ENCODE data around the gene GPR25.

The GPR25 gene

DNA sequence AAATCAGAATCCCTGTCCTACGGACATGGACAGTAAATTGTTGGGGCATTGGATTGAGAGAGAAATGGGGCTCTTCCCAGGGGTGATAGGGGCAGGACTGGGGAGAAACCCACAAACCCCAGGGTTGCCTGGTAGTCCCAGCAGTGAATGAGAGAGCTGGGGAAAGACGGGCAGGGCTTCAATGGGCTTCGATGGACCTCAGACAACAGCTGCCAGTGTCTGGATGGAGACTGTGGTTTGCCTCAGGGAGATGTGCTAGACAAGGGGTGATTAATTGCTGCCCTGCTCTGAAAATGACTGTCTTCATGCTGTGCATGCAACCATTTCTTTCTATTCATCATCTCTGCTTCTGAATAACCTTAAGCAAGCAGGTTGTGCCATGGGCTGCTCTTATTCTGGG, 7.4 kb downstream of the GPR25 start:
- CTCF ChIA-PET = interaction anchor here (0.6 to 2.3 kb wide), 5 partner anchors 10 to 243 kb away, joined by 3 to 10 read pairs (median 3); no protein-coding TSS in a partner anchor
- Histone ChIP-seq H3K27ac (ENCODE audit: extremely low read depth, low read depth, low read length) (no peak overlapping the region), H3K4me1 (ENCODE audit: control insufficient read depth, insufficient read depth, low read length) (no peaks in the 10 kb centered on the region), H3K4me3 (ENCODE audit: low read depth, low read length) (no peak overlapping the region), H3K36me3 (ENCODE audit: control insufficient read depth in 2 of 2, insufficient read depth in 1 of 2, low read length in 2 of 2) (no peaks in the 10 kb centered on the region), H3K9me3 (ENCODE audit: control insufficient read depth, insufficient read depth, low read depth, low read length) (no peaks in the 10 kb centered on the region)
- TF ChIP-seq ZNF654 (tag by site-specific recombination; IDR thresholded peaks at IDR 0.05; ENCODE audit: low read depth) (no peak), ZBTB49 (tag by site-specific recombination; IDR thresholded peaks at IDR 0.05; ENCODE audit: low read depth) (no peak), HIC1 (tag by site-specific recombination; IDR thresholded peaks at IDR 0.05) (no peak), MEIS1 (CRISPR knock-in tag; IDR thresholded peaks at IDR 0.05; ENCODE audit: borderline replicate concordance) (peak; percentile 69; the same call in 1 of the 2 replicates), ZNF596 (tag by site-specific recombination; IDR thresholded peaks at IDR 0.05) (no peak), ZNF221 (tag by site-specific recombination; IDR thresholded peaks at IDR 0.05; ENCODE audit: borderline replicate concordance) (no peak)
- POLR2A ChIA-PET = no interaction called here

DNA sequence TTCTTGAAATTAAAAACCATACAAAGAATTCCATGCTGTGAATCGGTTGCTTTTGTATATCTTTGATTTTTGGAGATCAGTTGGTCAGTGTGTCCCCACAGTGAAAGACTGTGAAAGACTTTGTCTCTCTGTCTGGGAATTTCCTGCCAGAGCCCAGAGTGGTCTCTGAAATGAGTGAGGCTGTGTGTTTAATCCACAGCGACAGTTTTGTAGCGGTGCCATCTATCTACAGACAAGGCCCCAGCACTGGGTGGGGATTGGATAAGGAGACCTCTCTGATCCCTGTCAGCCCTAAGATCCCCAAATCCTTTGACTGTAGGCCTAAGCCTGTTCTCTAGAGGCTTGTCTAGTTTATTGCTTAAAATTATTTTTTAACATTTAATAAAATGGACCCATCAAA, 10.3 kb downstream of the GPR25 start:
- no peak for TF ChIP-seq MEIS1 (CRISPR knock-in tag; IDR thresholded peaks at IDR 0.05; ENCODE audit: borderline replicate concordance)
- no peak for TF ChIP-seq ZNF404 (tag by site-specific recombination; IDR thresholded peaks at IDR 0.05)
- no peak for TF ChIP-seq ZBTB49 (tag by site-specific recombination; IDR thresholded peaks at IDR 0.05; ENCODE audit: low read depth)
- CTCF ChIA-PET = no interaction called here
- Histone ChIP-seq H3K36me3 (ENCODE audit: control insufficient read depth in 2 of 2, insufficient read depth in 1 of 2, low read length in 2 of 2) (no peaks in the 10 kb centered on the region), H3K9me3 (ENCODE audit: control insufficient read depth, insufficient read depth, low read depth, low read length) (no peaks in the 10 kb centered on the region), H3K4me3 (ENCODE audit: low read depth, low read length) (no peak overlapping the region), H3K27ac (ENCODE audit: extremely low read depth, low read depth, low read length) (no peak overlapping the region), H3K4me1 (ENCODE audit: control insufficient read depth, insufficient read depth, low read length) (no peaks in the 10 kb centered on the region)
- POLR2A ChIA-PET = no interaction called here

- ChIA-PET POLR2A (no interaction called here), CTCF (no interaction called here)
- no peaks in the 10 kb centered on the region for H3K9me3 ChIP-seq (ENCODE audit: control insufficient read depth, insufficient read depth, low read depth, low read length)
- H3K27ac ChIP-seq (ENCODE audit: extremely low read depth, low read depth, low read length) = no peak overlapping the region
- H3K4me3 ChIP-seq (ENCODE audit: low read depth, low read length) = no peak overlapping the region
- no peaks in the 10 kb centered on the region for H3K36me3 ChIP-seq (ENCODE audit: control insufficient read depth in 2 of 2, insufficient read depth in 1 of 2, low read length in 2 of 2)
- no peaks in the 10 kb centered on the region for H3K4me1 ChIP-seq (ENCODE audit: control insufficient read depth, insufficient read depth, low read length)
- no peak for TF ChIP-seq ZNF548 (tag by site-specific recombination; IDR thresholded peaks at IDR 0.05)
- no peak for TF ChIP-seq ZNF280C (tag by site-specific recombination; IDR thresholded peaks at IDR 0.05)
- TF ChIP-seq ZNF621 (tag by site-specific recombination; IDR thresholded peaks at IDR 0.05) = no peak
- no peak for TF ChIP-seq ZNF530 (tag by site-specific recombination; IDR thresholded peaks at IDR 0.05; ENCODE audit: low read depth)
- no peak for TF ChIP-seq ZNF792 (tag by site-specific recombination; IDR thresholded peaks at IDR 0.05)
- TF ChIP-seq TRIM28 (IDR thresholded peaks at IDR 0.05; ENCODE audit: borderline replicate concordance, low read length) = no peak
- TF ChIP-seq INSM2 (tag by site-specific recombination; IDR thresholded peaks at IDR 0.05) = no peak
- TF ChIP-seq ZBTB11 (tag by site-specific recombination; conservative IDR thresholded peaks at IDR 0.05; ENCODE audit: low read depth) = no peak
Observed at GRCh38 chr1:200885623-200886402, 13.0 kb downstream of the GPR25 start.
